A673 (cell line): Measurements from ENCODE around the gene MID1. TPM values are rescaled to one million over a fixed set of nuclear protein-coding genes. Genes with fewer than 3 reads are reported as not detected.
A peak's percentile ranks its signal among the peaks of the same experiment; 100 is the strongest.

Experiments used
- BruUV-seq: library from RNA; stranded (reverse); fragments of 400-500 nt; replicated peaks from 2 replicates; lab custom pipeline; 2021; lab: Mats Ljungman, UMichigan
- CTCF ChIA-PET: fragments of 300-600 bp; sonication (Branson Sonifier 250); formaldehyde crosslinking; loops from one replicate; lab custom pipeline; 2022; ENCODE audit warnings: antibody characterized with exemption; lab: Charles Lee
- POLR2A ChIA-PET: fragments of 300-600 bp; sonication (Branson Sonifier 250); formaldehyde crosslinking; loops from one replicate; lab custom pipeline; 2022; ENCODE audit warnings: antibody characterized with exemption; ENCODE audit not compliant: low non-redundant PET; lab: Charles Lee
- DNase-seq: peaks from one replicate; pipeline ENCODE4 v3.0.0-alpha.2; 2015; ENCODE audit warnings: low spot score
- H3K27ac ChIP-seq: fragments of 200-600 bp; sonication (generic); 2 replicates; pipeline ENCODE4 v1.5.1; 2016; ENCODE audit warnings: mixed run types, low read depth, mild to moderate bottlenecking, mixed read lengths, antibody characterized with exemption, low read length; ENCODE audit not compliant: poor library complexity, severe bottlenecking
- H3K27me3 ChIP-seq: fragments of 200-600 bp; sonication (generic); replicated peaks from 2 replicates; pipeline ENCODE4 v1.6.1; 2017; ENCODE audit warnings: mixed run types, low read depth, mild to moderate bottlenecking, mixed read lengths, antibody characterized with exemption, low read length; ENCODE audit not compliant: insufficient read depth, poor library complexity
- H3K36me3 ChIP-seq: fragments of 200-600 bp; sonication (generic); 2 replicates; pipeline ENCODE4 v1.6.1; 2016; ENCODE audit warnings: mixed run types, mild to moderate bottlenecking, mixed read lengths, antibody characterized with exemption, low read length; ENCODE audit not compliant: insufficient read depth, poor library complexity, severe bottlenecking
- H3K4me1 ChIP-seq: fragments of 200-600 bp; sonication (generic); 2 replicates; pipeline ENCODE4 v1.6.1; 2017; ENCODE audit warnings: mixed run types, mild to moderate bottlenecking, mixed read lengths, antibody characterized with exemption, low read length; ENCODE audit not compliant: insufficient read depth, poor library complexity, severe bottlenecking
- H3K4me3 ChIP-seq: fragments of 200-600 bp; sonication (generic); 2 replicates; pipeline ENCODE4 v1.5.1; 2016; ENCODE audit warnings: low read depth, mixed run types, mild to moderate bottlenecking, mixed read lengths, low read length; ENCODE audit not compliant: poor library complexity, severe bottlenecking
- H3K9me3 ChIP-seq: fragments of 200-600 bp; sonication (generic); 2 replicates; pipeline ENCODE4 v1.6.1; 2016; ENCODE audit warnings: mixed run types, low read depth, mild to moderate bottlenecking, mixed read lengths, antibody characterized with exemption, low read length; ENCODE audit not compliant: poor library complexity, severe bottlenecking
- CTCF ChIP-seq: fragments of 300-800, 200-600 bp; sonication (generic); conservative IDR thresholded peaks from 2 replicates; pipeline ENCODE4 v1.5.1; 2017; ENCODE audit warnings: low read depth, mild to moderate bottlenecking, antibody characterized with exemption, low read length, moderate library complexity, mixed read lengths
- EZH2 ChIP-seq: fragments of 200-600 bp; sonication (generic); IDR thresholded peaks from 2 replicates; pipeline ENCODE4 v1.6.1; 2017; ENCODE audit warnings: borderline replicate concordance, low read depth, mild to moderate bottlenecking, mixed read lengths, antibody characterized with exemption, low read length; ENCODE audit not compliant: poor library complexity, severe bottlenecking
- intact Hi-C: fragments of 100-400 bp; cut with micrococcal nuclease; formaldehyde crosslinking; loops from one replicate; pipeline ENCODE4 v1.10.0; 2022; ENCODE audit not compliant: unreplicated experiment
- total RNA-seq: library from RNA; stranded (reverse); gene quantifications from 2 replicates; pipeline ENCODE4 v1.2.3, GENCODE V29; 2021

The MID1 gene
- total RNA-seq, 1 experiment from 2014 or later: 7.0 TPM

DNA sequence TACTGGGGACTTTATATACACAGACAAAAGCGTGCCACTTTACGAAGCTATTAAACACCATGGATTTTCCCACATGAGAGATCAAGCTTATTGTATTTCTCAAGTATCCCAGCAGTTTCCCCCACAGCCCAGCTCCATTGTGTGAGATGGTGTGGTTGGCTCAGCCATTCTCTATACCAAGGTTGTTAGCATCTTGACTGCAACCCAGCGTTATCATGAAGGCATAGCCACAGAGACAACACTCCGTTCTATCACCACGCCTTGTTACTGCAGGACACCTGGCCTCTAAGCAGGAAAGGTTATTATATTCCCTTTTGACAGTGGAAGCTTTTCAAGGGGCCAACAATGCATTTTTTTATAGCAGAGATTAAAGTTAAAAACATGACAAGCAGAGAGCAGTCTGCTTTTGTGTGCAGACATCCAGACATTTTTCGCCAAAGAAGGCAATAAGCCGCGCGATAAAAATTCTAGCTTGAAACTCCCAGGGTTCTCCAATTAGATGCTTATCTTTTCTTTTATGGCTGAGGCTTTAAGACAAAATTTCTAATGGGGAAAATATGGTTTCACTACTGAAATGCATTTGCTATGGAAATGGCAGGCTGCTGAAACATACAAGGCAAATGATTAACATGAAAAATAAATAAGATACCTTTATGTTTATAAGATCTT, 206.1 kb downstream of the MID1 start:
- CTCF ChIA-PET: no interaction called here
- H3K27ac ChIP-seq: no peak overlapping the region
- H3K4me3 ChIP-seq: no peak overlapping the region
- DNase-seq: no peak
- H3K36me3 ChIP-seq: no peaks in the 10 kb centered on the region
- no peak for TF ChIP-seq CTCF
- no peaks in the 10 kb centered on the region for H3K27me3 ChIP-seq
- H3K4me1 ChIP-seq: no peaks in the 10 kb centered on the region
- no TSS peak for BruUV-seq
- intact Hi-C loops: no loop called here
- no peaks in the 10 kb centered on the region for H3K9me3 ChIP-seq
- POLR2A ChIA-PET: no interaction called here

- no peak overlapping the region for H3K27ac ChIP-seq
- ChIA-PET POLR2A (no interaction called here), CTCF (no interaction called here)
- no peaks in the 10 kb centered on the region for H3K9me3 ChIP-seq
- BruUV-seq: no TSS peak
- H3K4me3 ChIP-seq: no peak overlapping the region
- H3K27me3 ChIP-seq: no peaks in the 10 kb centered on the region
- H3K4me1 ChIP-seq: no peaks in the 10 kb centered on the region
- no peak for TF ChIP-seq EZH2
- no peak for TF ChIP-seq CTCF
- intact Hi-C loops: no loop called here
- DNase-seq: no peak
- no peaks in the 10 kb centered on the region for H3K36me3 ChIP-seq
Observed at GRCh38 chrX:10404436-10404835, 215.9 kb downstream of the MID1 start.

- Histone ChIP-seq H3K36me3 (no peaks in the 10 kb centered on the region), H3K4me1 (no peaks in the 10 kb centered on the region), H3K4me3 (no peak overlapping the region), H3K9me3 (no peaks in the 10 kb centered on the region), H3K27ac (no peak overlapping the region), H3K27me3 (no peaks in the 10 kb centered on the region)
- ChIA-PET POLR2A (no interaction called here), CTCF (no interaction called here)
- no TSS peak for BruUV-seq
- TF ChIP-seq EZH2 (no peak), CTCF (peak; percentile 26; the same call in 1 of the 2 replicates)
- intact Hi-C loops: no loop called here
- no peak for DNase-seq
Observed at GRCh38 chrX:10401239-10401638, 219.1 kb downstream of the MID1 start.
